Activated CD8-positive, alpha-beta memory T cell treated with anti-CD3 and anti-CD28 coated beads for 1 hour (primary cell): ENCODE results near the gene KRTAP17-1.
"Not testable (repeated sequence)": the region's sequence is repeated elsewhere in the genome, so short reads cannot be mapped to it uniquely, and the experiment has no call there.

Experiments used
- DNase-seq, 2 donors: peaks; one replicate each; pipeline ENCODE4 v3.0.0-alpha.2; 2020; ENCODE audit warnings: low read depth in 1 of 2; ENCODE audit errors: extremely low read depth in 1 of 2

Gene KRTAP17-1

DNA sequence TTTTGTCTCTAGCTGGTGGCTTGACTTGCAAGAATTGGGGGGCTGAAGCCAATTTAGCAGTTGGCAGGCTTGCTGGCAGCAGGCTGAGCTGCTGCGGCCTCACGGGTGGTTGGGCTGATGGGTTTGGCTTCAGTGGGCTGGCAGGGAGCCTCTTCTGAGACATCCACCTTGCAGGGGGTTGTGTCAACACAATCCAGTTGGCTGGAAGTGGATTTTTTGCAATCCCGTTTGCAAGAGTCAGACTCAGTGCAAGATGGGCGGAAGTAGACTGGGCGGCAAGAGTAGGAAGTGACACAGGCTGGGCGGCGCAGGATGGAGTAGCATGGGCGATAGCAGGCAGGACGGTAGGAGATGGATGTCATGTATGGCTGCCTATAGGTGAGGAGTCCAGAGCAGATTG is 7.9 kb downstream of the KRTAP17-1 start:
- no peak for DNase-seq

- DNase-seq = no peak
These were observed 11.4 kb downstream of the KRTAP17-1 start for GRCh38 chr17:41304091-41304490.

DNA sequence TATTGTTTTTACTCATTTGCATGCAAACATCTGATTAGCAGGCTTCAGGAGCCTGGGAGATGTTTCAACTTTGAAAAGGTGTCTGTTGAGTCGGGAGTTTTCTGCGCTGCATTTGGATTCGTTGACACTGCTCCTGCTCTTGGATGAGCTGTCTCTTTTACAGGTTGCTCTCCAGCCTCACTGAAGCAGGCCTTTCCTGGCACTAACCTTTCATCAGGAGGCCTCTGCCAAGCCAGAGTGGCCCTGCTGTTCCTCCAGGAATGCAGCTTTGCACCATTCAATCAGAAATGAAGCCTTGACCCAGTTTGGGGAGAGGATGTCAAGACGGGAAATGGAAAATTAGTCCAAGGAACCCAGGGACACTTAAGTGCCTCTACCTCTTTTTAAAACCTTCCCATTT is 12.5 kb downstream of the KRTAP17-1 start:
- DNase-seq = no peak

GRCh38 chr17:41301916-41302901 is 13.3 kb downstream of the KRTAP17-1 start, which contains the start of gene KRTAP29-1:
KRTAP29-1 (minus strand) TSS chr17:41302851; CDS start chr17:41302851, 0 bp downstream.
- no peak for DNase-seq

GRCh38 chr17:41301204-41301790 is 14.2 kb downstream of the KRTAP17-1 start:
- no peak for DNase-seq

GRCh38 chr17:41298458-41299135 is 16.9 kb downstream of the KRTAP17-1 start:
- DNase-seq = no peak

DNA sequence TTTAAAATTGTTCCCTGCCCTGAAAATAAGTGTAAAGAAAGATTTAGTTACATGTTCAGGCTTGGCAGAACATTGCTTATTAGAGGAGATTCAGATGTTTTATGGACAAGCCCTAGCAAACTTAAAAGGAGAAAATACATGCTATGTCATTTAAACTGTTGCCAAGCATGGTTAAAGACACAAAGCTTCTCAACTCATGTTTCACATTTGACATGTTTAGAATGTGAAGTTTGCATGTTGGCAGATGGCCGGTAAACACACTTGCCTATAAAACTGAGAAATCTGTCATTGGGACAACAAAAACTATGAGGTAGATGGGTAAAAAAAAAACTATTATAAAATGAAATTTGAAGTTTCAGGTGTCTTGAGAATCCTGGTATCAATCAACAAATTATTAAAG is 18.7 kb downstream of the KRTAP17-1 start:
- no peak for DNase-seq

GRCh38 chr17:41294016-41294415 is 21.5 kb downstream of the KRTAP17-1 start:
- DNase-seq = no peak

GRCh38 chr17:41287050-41287449 is 28.5 kb downstream of the KRTAP17-1 start:
- no peak for DNase-seq

GRCh38 chr17:41284546-41284945 is 31.0 kb downstream of the KRTAP17-1 start:
- DNase-seq = no peak

- DNase-seq = no peak
These were observed 31.5 kb downstream of the KRTAP17-1 start for GRCh38 chr17:41284043-41284442.

DNA sequence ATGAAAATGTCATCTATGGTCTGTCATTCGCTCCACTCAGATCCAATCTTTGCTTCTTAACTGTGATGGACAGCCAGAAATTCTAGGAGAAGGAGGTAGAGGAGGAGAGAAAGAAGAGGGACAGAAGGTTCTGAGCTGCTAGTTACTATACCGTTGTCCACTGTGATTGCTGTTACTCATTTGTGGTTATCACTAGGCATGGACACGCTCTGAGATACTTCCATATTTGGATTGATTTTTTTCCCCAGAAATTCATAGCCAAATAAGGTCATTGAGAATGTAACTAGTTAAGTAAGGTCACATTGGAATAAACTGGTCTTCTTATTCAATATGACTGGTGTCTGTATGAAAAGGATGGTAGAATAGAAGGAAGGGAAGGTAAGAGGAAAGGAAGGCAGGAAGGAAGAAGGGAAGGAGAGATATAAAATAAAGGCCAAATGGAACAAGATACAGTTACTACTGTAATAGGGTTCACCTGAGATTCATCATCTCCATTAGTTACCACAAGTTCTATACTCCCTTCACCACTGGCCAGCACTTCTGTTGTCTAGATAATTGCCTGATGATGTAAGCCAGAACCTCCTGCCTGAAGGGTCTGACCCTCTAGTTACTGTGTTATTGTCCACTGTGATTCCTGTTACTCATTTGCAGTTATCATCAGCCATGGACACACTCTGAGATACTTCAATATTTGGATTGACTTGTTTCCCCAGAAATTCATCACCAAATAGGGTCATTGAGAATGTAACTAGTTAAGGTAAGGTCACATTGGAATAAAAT is 37.1 kb downstream of the KRTAP17-1 start:
- no peak for DNase-seq

GRCh38 chr17:41275648-41276190 is 39.8 kb downstream of the KRTAP17-1 start, which contains the start of gene KRTAP9-7:
KRTAP9-7 (plus strand) TSS chr17:41275698; CDS start chr17:41275698, 0 bp downstream.
- DNase-seq = not testable (repeated sequence)

DNA sequence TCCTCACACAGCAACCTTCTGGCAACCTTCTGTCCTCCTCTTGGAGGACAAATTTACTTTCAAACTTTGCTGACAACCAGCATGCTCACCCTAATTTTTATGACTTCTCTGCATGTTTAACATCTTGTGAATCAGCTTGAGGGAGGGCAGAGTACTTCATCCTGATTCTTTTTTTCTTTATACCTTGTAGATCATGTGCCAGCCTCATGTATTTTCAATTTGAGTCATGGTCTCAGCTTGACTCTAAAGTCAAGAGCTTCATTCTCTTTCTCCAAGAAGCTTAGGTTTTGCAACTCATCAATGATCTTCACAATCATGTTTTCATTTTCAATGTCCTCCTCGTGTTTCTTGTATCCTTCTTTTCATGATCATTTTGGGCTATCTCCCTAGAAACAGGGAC is 43.7 kb downstream of the KRTAP17-1 start:
- no peak for DNase-seq

DNA sequence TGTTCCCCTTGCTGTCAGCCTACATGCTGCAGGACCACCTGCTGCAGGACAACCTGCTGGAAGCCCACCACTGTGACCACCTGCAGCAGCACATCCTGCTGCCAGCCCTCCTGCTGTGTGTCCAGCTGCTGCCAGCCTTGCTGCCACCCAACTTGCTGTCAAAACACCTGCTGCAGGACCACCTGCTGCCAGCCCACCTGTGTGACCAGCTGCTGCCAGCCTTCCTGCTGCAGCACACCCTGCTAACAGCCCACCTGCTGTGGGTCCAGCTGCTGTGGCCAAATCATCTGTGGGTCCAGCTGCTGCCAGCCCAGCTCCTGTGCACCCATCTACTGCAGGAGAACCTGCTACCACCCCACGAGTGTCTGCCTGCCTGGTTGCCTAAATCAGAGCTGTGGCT is 44.2 kb downstream of the KRTAP17-1 start:
- DNase-seq = not testable (repeated sequence)

DNA sequence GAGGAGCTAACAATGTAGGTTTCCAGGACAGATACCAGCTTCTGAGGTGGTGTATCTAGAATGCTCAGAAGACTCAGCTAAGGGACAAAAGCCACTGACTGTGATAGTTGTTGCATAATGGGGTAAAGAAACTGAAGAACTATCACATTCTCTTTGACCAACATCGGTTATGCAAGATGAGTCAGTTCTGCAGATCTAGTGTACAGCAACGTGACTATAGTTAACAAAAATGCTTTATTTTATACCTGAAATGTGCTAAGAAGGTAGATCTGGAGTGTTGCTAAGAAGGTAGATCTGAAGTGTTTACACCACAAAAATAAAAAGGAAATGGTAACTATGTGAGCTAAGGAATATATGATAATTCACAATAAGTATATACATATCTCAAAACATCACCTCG is 47.8 kb downstream of the KRTAP17-1 start:
- no peak for DNase-seq

- DNase-seq = no peak
These were observed 50.4 kb downstream of the KRTAP17-1 start, which contains the start of gene KRTAP9-6 for GRCh38 chr17:41265078-41265477. KRTAP9-6 (plus strand) TSS chr17:41265378; CDS start chr17:41265378, 0 bp downstream.
